ENCODE measurements around the gene TEX22. TPM values are rescaled to one million over a fixed set of nuclear protein-coding genes. Genes with fewer than 3 reads are reported as not detected.

The TEX22 gene
- total and polyA plus RNA-seq, 4 donors: 0.18 to 2.1 (median 0.77) TPM

DNA sequence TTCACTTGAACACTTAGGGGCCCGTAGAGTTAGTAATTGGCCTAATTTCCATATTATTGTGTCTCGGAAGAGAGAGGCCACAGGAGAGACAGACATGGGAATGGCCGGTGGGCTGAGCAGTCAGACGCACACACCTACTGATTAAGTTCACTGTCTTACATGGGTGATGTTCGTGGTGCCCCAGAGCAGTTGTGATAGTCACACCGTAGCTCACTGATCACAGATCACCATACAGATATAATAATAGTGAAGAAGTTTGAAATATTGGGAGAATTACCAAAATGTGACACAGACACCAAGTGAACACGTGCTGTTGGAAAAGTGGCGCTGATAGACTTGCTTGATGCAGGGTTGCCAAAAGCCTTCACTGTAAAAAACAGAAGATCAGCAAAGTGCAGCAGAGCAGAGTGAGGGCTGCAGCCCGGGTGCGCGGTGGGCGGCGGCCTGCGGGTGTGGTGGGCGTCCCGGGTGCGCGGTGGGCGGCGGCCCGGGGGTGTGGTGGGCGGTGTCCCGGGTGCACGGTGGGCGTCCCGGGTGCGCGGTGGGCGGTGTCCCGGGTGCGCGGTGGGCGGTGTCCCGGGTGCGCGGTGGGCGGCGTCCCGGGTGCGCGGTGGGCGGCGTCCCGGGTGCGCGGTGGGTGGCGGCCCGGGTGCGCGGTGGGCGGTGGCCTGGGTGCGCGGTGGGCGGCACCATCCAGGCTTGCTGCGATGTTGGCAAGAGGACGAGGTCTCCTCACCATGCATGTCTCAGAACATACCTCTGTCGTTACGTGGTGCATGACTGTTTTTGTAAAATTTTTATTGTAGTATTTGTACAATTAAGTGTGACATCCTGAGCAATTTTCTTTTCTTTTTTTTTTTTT lies 34.3 kb upstream of the TEX22 start:
- intact Hi-C loops (cut with DNase I): no loop called here
- Histone ChIP-seq H3K27ac (ENCODE audit: low read depth in 1 of 2, low read length in 2 of 2) (no peak overlapping the region), H3K27me3 (ENCODE audit: control insufficient read depth in 1 of 2, insufficient read depth in 2 of 2, low read length in 1 of 2) (no peaks in the 10 kb centered on the region), H3K9me3 (ENCODE audit: control insufficient read depth, low read length) (no peaks in the 10 kb centered on the region), H3K36me3 (ENCODE audit: control insufficient read depth in 1 of 2, insufficient read depth in 2 of 2, low read length in 1 of 2) (no peaks in the 10 kb centered on the region), H3K4me3 (ENCODE audit: low read length in 2 of 2) (no peak overlapping the region), H3K4me1 (ENCODE audit: control insufficient read depth in 1 of 2, insufficient read depth in 2 of 2, low read length in 2 of 2) (no peaks in the 10 kb centered on the region)
- DNase-seq: peak in 1 of 2 donors; percentile 57
- ATAC-seq (ENCODE audit: low FRiP score): no peak
- 8 to 11% methylated on average over 36 to 58 of the region's 58 CpGs for WGBS, 2 donors

DNA sequence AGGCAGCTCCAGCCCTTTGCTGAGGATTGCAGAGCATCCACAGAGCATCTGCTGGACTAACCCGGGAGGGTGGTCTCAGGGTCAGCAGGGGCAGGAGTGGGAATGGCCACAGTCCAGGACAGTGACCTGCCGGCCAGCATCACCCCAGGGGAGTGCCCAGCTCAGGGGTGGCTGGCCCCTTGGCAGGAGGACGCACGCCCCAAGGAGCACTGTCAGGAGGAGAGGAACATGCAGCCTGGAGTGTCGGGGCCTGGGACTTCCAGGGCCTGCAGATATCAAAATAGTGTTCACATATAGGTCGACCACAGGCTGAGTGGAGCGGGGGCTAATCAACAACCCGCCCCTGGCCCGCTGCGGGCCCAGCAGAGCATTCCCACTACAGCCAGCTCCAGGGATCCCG lies 33.2 kb upstream of the TEX22 start:
- Histone ChIP-seq H3K4me3 (ENCODE audit: low read length in 2 of 2) (no peak overlapping the region), H3K27me3 (ENCODE audit: control insufficient read depth in 1 of 2, insufficient read depth in 2 of 2, low read length in 1 of 2) (no peaks in the 10 kb centered on the region), H3K9me3 (ENCODE audit: control insufficient read depth, low read length) (no peaks in the 10 kb centered on the region), H3K36me3 (ENCODE audit: control insufficient read depth in 1 of 2, insufficient read depth in 2 of 2, low read length in 1 of 2) (no peaks in the 10 kb centered on the region), H3K27ac (ENCODE audit: low read depth in 1 of 2, low read length in 2 of 2) (no peak overlapping the region), H3K4me1 (ENCODE audit: control insufficient read depth in 1 of 2, insufficient read depth in 2 of 2, low read length in 2 of 2) (no peaks in the 10 kb centered on the region)
- intact Hi-C loops (cut with DNase I): no loop called here
- ATAC-seq (ENCODE audit: low FRiP score) (no peak), DNase-seq (no peak)
- WGBS, 2 donors: 89 to 91% methylated on average over 11 of the region's 11 CpGs

DNA sequence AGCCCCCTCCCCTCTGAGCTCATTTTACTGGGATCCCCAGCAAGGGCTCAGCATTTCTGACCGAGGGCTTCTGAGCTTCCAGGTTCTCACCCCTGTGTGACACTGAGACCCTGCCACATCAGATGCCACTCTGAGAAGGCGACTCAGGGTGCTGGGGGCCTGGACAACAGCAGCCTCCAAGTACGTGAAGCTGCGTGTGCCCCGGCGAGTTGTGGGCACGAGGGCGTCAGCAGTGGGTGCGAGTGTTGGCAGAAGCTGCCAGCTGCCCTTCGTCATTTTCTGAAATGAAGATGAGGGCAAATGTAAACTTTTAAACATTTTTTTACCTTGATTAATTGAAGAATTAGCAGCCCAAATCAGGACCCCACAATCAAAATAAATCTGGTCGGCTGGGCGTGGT lies 32.7 kb upstream of the TEX22 start:
- H3K4me3 ChIP-seq (ENCODE audit: low read length in 2 of 2): no peak overlapping the region

DNA sequence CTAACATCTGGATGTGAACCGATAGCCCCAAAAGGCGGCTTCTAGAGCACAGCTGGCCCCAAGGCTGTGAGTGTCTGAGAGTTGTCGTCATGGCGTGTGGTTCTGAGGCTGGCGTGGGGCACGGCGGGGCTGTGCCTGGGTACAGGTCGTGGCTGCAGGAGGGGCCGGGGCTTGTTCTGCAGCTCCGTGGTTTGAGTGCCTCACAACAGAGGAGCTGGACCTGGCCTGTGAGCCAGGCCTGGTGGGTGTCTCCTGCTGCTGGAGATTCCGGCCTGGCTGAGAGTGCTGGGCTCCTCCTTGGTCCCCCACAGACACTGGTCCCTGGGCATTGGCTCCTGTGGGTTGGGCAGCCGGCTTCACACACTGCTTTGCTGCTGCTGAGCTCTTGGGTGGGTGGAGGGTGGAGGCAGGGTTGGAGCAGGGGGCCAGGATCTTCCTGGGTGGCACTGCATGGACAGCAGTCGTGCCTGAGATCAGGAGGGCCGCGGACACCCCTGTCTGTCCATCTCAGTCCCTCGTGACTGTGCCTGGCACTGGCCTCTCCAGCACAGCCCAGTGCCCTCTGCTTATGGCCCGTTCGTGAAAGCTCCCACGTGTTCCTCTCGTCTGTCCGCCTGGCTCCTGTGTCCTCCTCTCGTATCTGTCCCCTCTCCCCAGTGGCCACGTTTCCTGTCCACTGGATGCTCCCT lies 31.8 kb upstream of the TEX22 start:
- H3K27me3 ChIP-seq (ENCODE audit: control insufficient read depth in 1 of 2, insufficient read depth in 2 of 2, low read length in 1 of 2): no peaks in the 10 kb centered on the region
- H3K4me3 ChIP-seq (ENCODE audit: low read length in 2 of 2): no peak overlapping the region
- 93% methylated on average over 23 of the region's 23 CpGs for WGBS, 2 donors
- no peak for ATAC-seq (ENCODE audit: low FRiP score)
- H3K36me3 ChIP-seq (ENCODE audit: control insufficient read depth in 1 of 2, insufficient read depth in 2 of 2, low read length in 1 of 2): no peaks in the 10 kb centered on the region
- DNase-seq: no peak
- no peaks in the 10 kb centered on the region for H3K4me1 ChIP-seq (ENCODE audit: control insufficient read depth in 1 of 2, insufficient read depth in 2 of 2, low read length in 2 of 2)
- intact Hi-C loops (cut with DNase I): no loop called here
- no peak overlapping the region for H3K27ac ChIP-seq (ENCODE audit: low read depth in 1 of 2, low read length in 2 of 2)
- H3K9me3 ChIP-seq (ENCODE audit: control insufficient read depth, low read length): no peaks in the 10 kb centered on the region

More for the DNA sequence above, 32.7 kb upstream of the TEX22 start:
- intact Hi-C loops (cut with DNase I): no loop called here
- H3K36me3 ChIP-seq (ENCODE audit: control insufficient read depth in 1 of 2, insufficient read depth in 2 of 2, low read length in 1 of 2): no peaks in the 10 kb centered on the region
- H3K4me1 ChIP-seq (ENCODE audit: control insufficient read depth in 1 of 2, insufficient read depth in 2 of 2, low read length in 2 of 2): no peaks in the 10 kb centered on the region
- no peak overlapping the region for H3K27ac ChIP-seq (ENCODE audit: low read depth in 1 of 2, low read length in 2 of 2)
- H3K9me3 ChIP-seq (ENCODE audit: control insufficient read depth, low read length): no peaks in the 10 kb centered on the region
- H3K27me3 ChIP-seq (ENCODE audit: control insufficient read depth in 1 of 2, insufficient read depth in 2 of 2, low read length in 1 of 2): no peaks in the 10 kb centered on the region
- ATAC-seq (ENCODE audit: low FRiP score) (no peak), DNase-seq (no peak)
- 94% methylated on average over 12 of the region's 12 CpGs for WGBS, 2 donors

DNA sequence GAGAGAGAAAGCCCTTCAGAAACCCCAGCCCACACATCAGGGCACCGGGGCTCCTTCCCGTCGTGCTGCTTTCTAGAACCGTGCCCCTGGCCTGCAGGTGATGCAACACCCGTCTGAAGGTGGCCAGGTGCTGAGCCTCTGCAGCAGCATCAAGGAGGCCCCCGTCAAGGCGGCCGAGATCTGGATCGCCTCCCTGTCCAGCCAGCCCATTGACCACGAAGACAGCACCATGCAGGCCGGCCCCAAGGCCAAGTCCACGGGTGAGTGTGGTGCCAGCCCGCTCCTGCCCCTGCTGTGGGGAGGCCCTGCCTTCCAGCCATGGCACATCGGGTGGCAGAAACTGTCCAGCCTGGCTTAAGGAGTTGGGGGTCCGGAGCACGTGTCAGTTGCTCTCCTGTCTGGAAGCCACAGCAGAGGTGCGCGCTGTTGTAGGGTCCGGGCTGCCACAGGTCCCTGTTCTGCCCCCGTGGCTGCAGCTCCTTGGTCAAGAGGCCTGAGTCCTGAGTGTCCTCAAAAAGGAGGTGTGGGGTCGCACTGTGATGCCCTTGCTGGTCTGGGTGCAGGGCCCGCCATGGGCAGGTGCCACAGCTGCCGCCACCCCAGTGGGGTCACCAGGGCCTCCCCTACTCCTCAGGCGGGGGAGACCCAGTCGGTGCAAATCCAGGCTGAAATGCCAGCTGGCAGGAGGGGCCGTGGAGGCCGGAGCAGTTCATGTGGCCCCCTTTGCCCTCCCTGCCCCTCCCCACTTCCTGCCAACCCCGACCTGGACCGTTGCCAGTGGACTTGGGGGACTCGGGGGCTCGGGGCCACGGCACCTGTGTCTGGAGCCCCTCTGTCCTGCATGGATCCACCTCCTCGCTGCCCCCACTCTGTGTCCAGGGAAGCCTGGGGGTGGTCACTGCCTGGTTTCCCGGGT lies 31.0 kb upstream of the TEX22 start:
- no peaks in the 10 kb centered on the region for H3K9me3 ChIP-seq (ENCODE audit: control insufficient read depth, low read length)
- DNase-seq (no peak), ATAC-seq (ENCODE audit: low FRiP score) (no peak)
- no peak overlapping the region for H3K27ac ChIP-seq (ENCODE audit: low read depth in 1 of 2, low read length in 2 of 2)
- no peaks in the 10 kb centered on the region for H3K27me3 ChIP-seq (ENCODE audit: control insufficient read depth in 1 of 2, insufficient read depth in 2 of 2, low read length in 1 of 2)
- 91 to 92% methylated on average over 27 to 34 of the region's 34 CpGs for WGBS, 2 donors
- intact Hi-C loops (cut with DNase I): no loop called here
- no peaks in the 10 kb centered on the region for H3K36me3 ChIP-seq (ENCODE audit: control insufficient read depth in 1 of 2, insufficient read depth in 2 of 2, low read length in 1 of 2)
- no peaks in the 10 kb centered on the region for H3K4me1 ChIP-seq (ENCODE audit: control insufficient read depth in 1 of 2, insufficient read depth in 2 of 2, low read length in 2 of 2)
- H3K4me3 ChIP-seq (ENCODE audit: low read length in 2 of 2): no peak overlapping the region

DNA sequence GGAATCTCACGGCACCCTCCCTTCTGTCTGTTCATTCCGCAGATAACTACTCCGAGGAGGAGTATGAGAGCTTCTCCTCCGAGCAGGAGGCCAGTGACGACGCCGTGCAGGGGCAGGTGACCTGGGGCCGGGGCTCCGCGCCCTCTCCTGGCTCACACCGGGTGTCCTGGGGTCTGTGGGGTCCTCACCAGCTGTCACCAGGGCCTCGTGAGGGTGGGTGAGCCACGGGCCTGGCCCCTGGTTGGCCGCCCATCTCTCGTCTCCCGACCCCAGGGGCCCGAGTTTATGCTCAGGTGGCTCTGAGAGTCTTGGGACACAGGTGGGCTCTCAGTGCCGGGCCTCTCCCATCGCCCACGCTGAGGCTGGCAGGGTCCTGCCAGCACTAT lies 30.3 kb upstream of the TEX22 start:
- no peak for DNase-seq
- Histone ChIP-seq H3K36me3 (ENCODE audit: control insufficient read depth in 1 of 2, insufficient read depth in 2 of 2, low read length in 1 of 2) (no peaks in the 10 kb centered on the region), H3K27me3 (ENCODE audit: control insufficient read depth in 1 of 2, insufficient read depth in 2 of 2, low read length in 1 of 2) (no peaks in the 10 kb centered on the region), H3K9me3 (ENCODE audit: control insufficient read depth, low read length) (no peaks in the 10 kb centered on the region), H3K27ac (ENCODE audit: low read depth in 1 of 2, low read length in 2 of 2) (no peak overlapping the region), H3K4me3 (ENCODE audit: low read length in 2 of 2) (no peak overlapping the region), H3K4me1 (ENCODE audit: control insufficient read depth in 1 of 2, insufficient read depth in 2 of 2, low read length in 2 of 2) (no peaks in the 10 kb centered on the region)
- WGBS, 2 donors: 93 to 94% methylated on average over 20 of the region's 20 CpGs
- intact Hi-C loops (cut with DNase I): no loop called here
- no peak for ATAC-seq (ENCODE audit: low FRiP score)

DNA sequence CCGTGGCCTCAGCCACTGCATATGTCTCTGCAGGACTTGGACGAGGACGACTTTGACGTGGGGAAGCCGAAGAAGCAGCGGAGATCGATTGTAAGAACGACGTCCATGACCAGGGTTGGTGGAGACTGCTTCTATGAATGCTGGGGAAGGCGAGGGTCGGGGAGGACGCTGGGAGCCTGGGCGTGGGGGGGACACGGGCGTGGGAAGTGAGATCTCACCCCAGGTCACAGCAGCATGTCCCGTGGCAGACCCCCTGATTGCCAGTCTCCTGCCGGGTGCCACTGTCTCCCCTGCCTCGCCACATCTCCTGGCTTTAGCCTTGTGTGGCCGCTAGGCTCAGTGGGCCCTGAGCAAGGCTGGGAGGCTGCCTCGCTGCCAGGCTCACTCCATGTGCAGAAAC lies 29.9 kb upstream of the TEX22 start:
- Histone ChIP-seq H3K4me3 (ENCODE audit: low read length in 2 of 2) (no peak overlapping the region), H3K36me3 (ENCODE audit: control insufficient read depth in 1 of 2, insufficient read depth in 2 of 2, low read length in 1 of 2) (no peaks in the 10 kb centered on the region)
- no peak for ATAC-seq (ENCODE audit: low FRiP score)

DNA sequence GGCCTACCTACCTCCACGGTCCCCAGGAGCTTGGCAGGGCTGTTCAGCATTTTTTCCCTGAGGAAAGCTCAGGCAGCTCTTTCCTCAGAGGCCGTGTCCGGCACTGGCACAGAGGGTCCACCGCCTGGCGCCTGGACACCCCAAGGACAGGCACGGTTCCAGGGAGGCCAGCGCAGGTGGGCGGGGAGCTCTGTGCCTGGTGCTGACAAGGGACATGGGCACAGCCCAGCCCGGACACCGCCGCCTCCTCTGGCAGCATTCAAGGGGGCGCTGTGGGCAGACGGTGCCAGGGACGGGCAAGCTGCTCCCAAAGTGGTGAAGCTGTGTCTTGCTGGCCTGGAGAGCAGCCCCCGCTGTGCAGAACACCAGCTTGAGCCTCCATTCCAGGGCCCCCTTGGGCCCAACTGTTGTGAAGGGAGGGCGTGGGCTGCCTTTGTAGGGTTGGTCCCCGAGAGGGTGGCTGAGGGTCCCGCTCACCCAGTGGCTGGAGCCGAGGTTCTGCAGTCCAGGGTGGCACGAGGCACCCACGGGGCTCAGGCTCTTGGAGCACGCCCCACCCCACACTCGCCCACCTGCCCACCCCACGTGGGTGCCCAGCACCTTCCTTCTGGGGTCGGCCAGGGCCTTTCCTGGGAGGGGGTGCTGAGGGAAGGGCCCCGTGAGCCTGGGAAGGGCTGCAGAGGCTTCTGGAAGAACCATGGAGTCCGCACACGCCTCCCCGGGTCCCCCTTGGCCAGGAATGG lies 29.3 kb upstream of the TEX22 start:
- Histone ChIP-seq H3K9me3 (ENCODE audit: control insufficient read depth, low read length) (no peaks in the 10 kb centered on the region), H3K4me3 (ENCODE audit: low read length in 2 of 2) (no peak overlapping the region), H3K36me3 (ENCODE audit: control insufficient read depth in 1 of 2, insufficient read depth in 2 of 2, low read length in 1 of 2) (no peaks in the 10 kb centered on the region), H3K4me1 (ENCODE audit: control insufficient read depth in 1 of 2, insufficient read depth in 2 of 2, low read length in 2 of 2) (no peaks in the 10 kb centered on the region), H3K27ac (ENCODE audit: low read depth in 1 of 2, low read length in 2 of 2) (no peak overlapping the region), H3K27me3 (ENCODE audit: control insufficient read depth in 1 of 2, insufficient read depth in 2 of 2, low read length in 1 of 2) (no peaks in the 10 kb centered on the region)
- WGBS, 2 donors: 90 to 93% methylated on average over 29 of the region's 29 CpGs
- DNase-seq (peak in 1 of 2 donors; percentile 51), ATAC-seq (ENCODE audit: low FRiP score) (no peak)
- intact Hi-C loops (cut with DNase I): no loop called here

More for the DNA sequence above, 29.9 kb upstream of the TEX22 start:
- no peak for DNase-seq
- 92 to 94% methylated on average over 20 of the region's 20 CpGs for WGBS, 2 donors
- no peaks in the 10 kb centered on the region for H3K9me3 ChIP-seq (ENCODE audit: control insufficient read depth, low read length)
- intact Hi-C loops (cut with DNase I): no loop called here
- H3K27ac ChIP-seq (ENCODE audit: low read depth in 1 of 2, low read length in 2 of 2): no peak overlapping the region
- H3K4me1 ChIP-seq (ENCODE audit: control insufficient read depth in 1 of 2, insufficient read depth in 2 of 2, low read length in 2 of 2): no peaks in the 10 kb centered on the region
- H3K27me3 ChIP-seq (ENCODE audit: control insufficient read depth in 1 of 2, insufficient read depth in 2 of 2, low read length in 1 of 2): no peaks in the 10 kb centered on the region
